HepG2 (cell line): Measurements from ENCODE around the gene TRPV4. TPM values are rescaled to one million over a fixed set of nuclear protein-coding genes. Genes with fewer than 3 reads are reported as not detected.

ENCODE experiments used
- ATAC-seq: fragments of 200-7000 bp; cut with Tn5 transposase; 3 replicates; pipeline ENCODE4 v1.9.1; 2020; ENCODE audit warnings: mild to moderate bottlenecking, moderate library complexity
- BruUV-seq: library from RNA; stranded (reverse); fragments of 400-500 nt; replicated peaks from 2 replicates; lab custom pipeline; 2021; lab: Mats Ljungman, UMichigan
- CTCF ChIA-PET: fragments of 300-600 bp; formaldehyde crosslinking; extraction: SDS; loops from one replicate; lab custom pipeline; 2021; ENCODE audit warnings: low total read pairs, inconsistent platforms, low intra/inter-chr PET ratio; lab: Yijun Ruan, JAX
- POLR2A ChIA-PET: fragments of 350-600 bp; sonication (Branson Sonifier 250); formaldehyde crosslinking; loops from one replicate; lab custom pipeline; 2020; ENCODE audit warnings: antibody characterized with exemption, inconsistent platforms; lab: Yijun Ruan, JAX
- DNase-seq: peaks from one replicate; pipeline ENCODE4 v3.0.0-alpha.2; 2015; ENCODE audit warnings: low spot score
- FAIRE-seq: peaks from 3 replicates; lab custom pipeline; 2011; peaks lifted over from hg19 to GRCh38; lab: Jason Lieb, UNC
- H2AFZ ChIP-seq: one replicate; pipeline ENCODE4 v1.6.1; 2011; ENCODE audit warnings: low read length, inconsistent platforms
- H3K27ac ChIP-seq: fragments of 300-600 bp; 3 replicates; pipeline ENCODE4 v1.8.0; 2011; ENCODE audit warnings: mixed run types, mild to moderate bottlenecking, mixed read lengths, low read length, inconsistent platforms; ENCODE audit not compliant: insufficient read depth; ENCODE audit errors: extremely low read length
- H3K27me3 ChIP-seq, 2 experiments: fragments of 200-600 bp in 1 of 2; 2 replicates in 1 of 2; 3 replicates in 1 of 2; pipeline versions ENCODE4 v1.6.0 to v1.8.0; 2011; ENCODE audit warnings: low read length in 2 of 2, mild to moderate bottlenecking in 2 of 2, moderate library complexity in 2 of 2, inconsistent platforms in 1 of 2; ENCODE audit not compliant: insufficient read depth in 2 of 2, control insufficient read depth in 1 of 2
- H3K36me3 ChIP-seq, 2 experiments: fragments of 200-600 bp in 1 of 2; replicated peaks in 1 of 2; 2 replicates in 1 of 2; 3 replicates in 1 of 2; pipeline versions ENCODE4 v1.5.1 to v1.8.0; 2011; ENCODE audit warnings: low read length in 2 of 2, inconsistent platforms in 1 of 2; ENCODE audit not compliant: insufficient read depth in 2 of 2, control insufficient read depth in 1 of 2
- H3K4me1 ChIP-seq: 2 replicates; pipeline ENCODE4 v1.5.1; 2012; ENCODE audit warnings: low read length, inconsistent platforms; ENCODE audit not compliant: insufficient read depth
- H3K4me2 ChIP-seq: 2 replicates; pipeline ENCODE4 v1.6.0; 2011; ENCODE audit warnings: low read depth, low read length, inconsistent platforms
- H3K4me3 ChIP-seq, 3 experiments: fragments of 200-600 bp in 1 of 3; sonication (generic), shearing (Covaris generic) in 1 of 3; replicated peaks in 1 of 3; 2 replicates each; pipeline ENCODE4 v1.5.1; 2011 to 2016; ENCODE audit warnings: low read length in 3 of 3, inconsistent platforms in 2 of 3, low read depth in 2 of 3, mild to moderate bottlenecking in 2 of 3, control low read depth in 1 of 3, mixed read lengths in 1 of 3; ENCODE audit not compliant: insufficient read depth in 1 of 3
- H3K79me2 ChIP-seq: one replicate; pipeline ENCODE4 v1.6.1; 2011; ENCODE audit warnings: low read length, inconsistent platforms; ENCODE audit not compliant: insufficient read depth
- H3K9ac ChIP-seq: 2 replicates; pipeline ENCODE4 v1.6.0; 2011; ENCODE audit warnings: mild to moderate bottlenecking, low read depth, low read length, inconsistent platforms; ENCODE audit not compliant: insufficient read depth
- H3K9me3 ChIP-seq: 2 replicates; pipeline ENCODE4 v1.5.1; 2012; ENCODE audit warnings: mild to moderate bottlenecking, low read length
- H4K20me1 ChIP-seq: 2 replicates; pipeline ENCODE4 v1.6.0; 2011; ENCODE audit warnings: inconsistent platforms, mild to moderate bottlenecking, low read length, moderate library complexity; ENCODE audit not compliant: insufficient read depth
- HNF1B ChIP-seq: sonication (generic); formaldehyde crosslinking; IDR thresholded peaks from 2 replicates; pipeline ENCODE4 v1.5.1; 2020; ENCODE audit warnings: mild to moderate bottlenecking, moderate library complexity, missing genetic modification reagents
- HNF4A ChIP-seq: sonication (generic); formaldehyde crosslinking; IDR thresholded peaks from 2 replicates; pipeline ENCODE4 v1.4.0; 2020; ENCODE audit warnings: missing genetic modification reagents
- LRRFIP1 ChIP-seq: sonication (generic); formaldehyde crosslinking; conservative IDR thresholded peaks from 2 replicates; pipeline ENCODE4 v1.4.0; 2020; ENCODE audit warnings: missing genetic modification reagents
- SNAI1 ChIP-seq: sonication (generic); formaldehyde crosslinking; IDR thresholded peaks from 2 replicates; pipeline ENCODE4 v1.5.0; 2020; ENCODE audit warnings: mild to moderate bottlenecking, missing genetic modification reagents, borderline replicate concordance
- ZBTB7B ChIP-seq: sonication (generic); formaldehyde crosslinking; IDR thresholded peaks from 2 replicates; pipeline ENCODE4 v1.4.0; 2020; ENCODE audit warnings: missing genetic modification reagents
- WGBS: methylation state at CpG from one replicate; pipeline ENCODE4 v1.1.6; 2017; ENCODE audit warnings: low lambda C conversion rate; 5-methylcytosine and 5-hydroxymethylcytosine counted together
- in situ Hi-C: cut with HindIII; loops from 2 replicates; pipeline ENCODE4 v1.10.0; 2017; ENCODE audit warnings: low pct_unique_long_range_greater_than_20kb; ENCODE audit not compliant: extremely low pct_ligation_motif_present
- intact Hi-C: fragments of 100-400 bp; cut with micrococcal nuclease; formaldehyde crosslinking; loops from one replicate; pipeline ENCODE4 v1.10.0; 2022; ENCODE audit not compliant: unreplicated experiment
- polyA plus RNA-seq, 8 experiments: library from polyadenylated mRNA; depleted of rRNA in 3 of 8; stranded (reverse) in 7 of 8; unstranded in 1 of 8; fragments of >200 nt; fragmentation: Illumina TruSeq in 4 of 8; extraction: Trizol in 4 of 8; gene quantifications; 2 replicates each; pipeline versions ENCODE4 v1.2.1 to v1.2.3, GENCODE V29; 2011 to 2016; ENCODE audit warnings: low read depth in 4 of 8, missing spikeins in 1 of 8, mixed read lengths in 1 of 8; ENCODE audit not compliant: insufficient read depth in 1 of 8
- total RNA-seq, 5 experiments: library from RNA; depleted of rRNA; stranded (reverse); fragments of >200 nt; fragmentation: Illumina TruSeq; extraction: Trizol; gene quantifications; 2 replicates each; pipeline ENCODE4 v1.2.3, GENCODE V29; 2016; ENCODE audit warnings: low read depth in 1 of 5

The TRPV4 gene
- total and polyA plus RNA-seq, 2 of the 13 experiments (the other 11 are each of a cell fraction or from before 2014, with no cell fraction given), result 0.66 to 4.7 TPM

GRCh38 chr12:109753054-109753401, 80.2 kb downstream of the TRPV4 start:
- Histone ChIP-seq H3K27ac (peak overlapping the region; percentile 67), H3K4me3 (peak overlapping the region in 1 of 3 experiments; percentile 30; a peak in 1 of 6 replicates), H3K9ac (peak overlapping the region; percentile 35), H3K79me2 (peaks cover 10% of the 10 kb centered on the region), H3K27me3 (no peaks in the 10 kb centered on the region), H3K9me3 (peaks cover 10% of the 10 kb centered on the region; the same call in 1 of the 2 replicates), H4K20me1 (no peaks in the 10 kb centered on the region), H3K4me2 (peak overlapping the region; percentile 70), H3K36me3 (0 out of 5 replicates have a peak, but pooled peaks cover 1 to 3% of the 10 kb centered on the region in 2 experiments), H3K4me1 (peaks cover 46% of the 10 kb centered on the region), H2AFZ (no peak overlapping the region)
- TF ChIP-seq HNF1B (CRISPR knock-in tag), result peak; percentile 15; the same call in 1 of the 2 replicates
- TF ChIP-seq LRRFIP1, result no peak
- TF ChIP-seq HNF4A (CRISPR knock-in tag), result peak; percentile 32; the same call in 1 of the 2 replicates
- TF ChIP-seq ZBTB7B (CRISPR knock-in tag), result 0 out of 2 replicates have a peak, but pooled peaks have one; percentile 8
- no peak for TF ChIP-seq SNAI1 (CRISPR knock-in tag)
- ATAC-seq (peak; percentile 50), FAIRE-seq (no peak), DNase-seq (no peak)
- intact Hi-C loops (no loop called here), in situ Hi-C loops (no loop called here)
- CTCF ChIA-PET, result no interaction called here
- POLR2A ChIA-PET, result interaction anchor here (0.9 to 1.5 kb wide), 4 partner anchors 12 to 31 kb away, joined by 3 to 7 read pairs (median 4); no protein-coding TSS in a partner anchor
- 53% methylated on average over 4 of the region's 5 CpGs for WGBS
- no TSS peak for BruUV-seq
